KMS-11 (cell line): ENCODE data around the gene DYRK1A.

Experiments
- H2AFZ ChIP-seq: fragments of 200-600 bp; sonication (generic); 2 replicates; pipeline ENCODE4 v1.6.1; 2016; ENCODE audit warnings: antibody characterized with exemption, mixed run types, low read depth
- H3K27ac ChIP-seq: fragments of 200-600 bp; sonication (generic); 2 replicates; pipeline ENCODE4 v1.6.1; 2016; ENCODE audit warnings: mild to moderate bottlenecking, mixed run types
- H3K27me3 ChIP-seq: fragments of 200-600 bp; sonication (generic); 2 replicates; pipeline ENCODE4 v1.6.1; 2017; ENCODE audit warnings: mild to moderate bottlenecking, low read depth, mixed run types, moderate library complexity; ENCODE audit not compliant: insufficient read depth
- H3K36me3 ChIP-seq: fragments of 200-600 bp; sonication (generic); 2 replicates; pipeline ENCODE4 v1.6.1; 2017; ENCODE audit warnings: mild to moderate bottlenecking, mixed run types; ENCODE audit not compliant: insufficient read depth
- H3K4me1 ChIP-seq: fragments of 200-600 bp; sonication (generic); 2 replicates; pipeline ENCODE4 v1.6.1; 2016; ENCODE audit warnings: mild to moderate bottlenecking, low read depth, mixed run types; ENCODE audit not compliant: poor library complexity, severe bottlenecking
- H3K4me2 ChIP-seq: fragments of 200-600 bp; sonication (generic); 2 replicates; pipeline ENCODE4 v1.7.0; 2016; ENCODE audit warnings: mild to moderate bottlenecking, mixed run types
- H3K4me3 ChIP-seq: fragments of 200-600 bp; sonication (generic); IDR thresholded peaks from 2 replicates; pipeline ENCODE4 v1.6.1; 2017; ENCODE audit warnings: low read depth, low read length, mixed read lengths; ENCODE audit not compliant: insufficient read depth
- H3K79me2 ChIP-seq: fragments of 200-600 bp; sonication (generic); 2 replicates; pipeline ENCODE4 v1.6.1; 2016; ENCODE audit warnings: low read depth, mixed run types; ENCODE audit not compliant: insufficient read depth
- H3K9ac ChIP-seq: fragments of 200-600 bp; sonication (generic); 2 replicates; pipeline ENCODE4 v1.6.1; 2016; ENCODE audit warnings: mild to moderate bottlenecking, mixed run types
- H4K20me1 ChIP-seq: fragments of 200-600 bp; sonication (generic); 2 replicates; pipeline ENCODE4 v1.6.1; 2016; ENCODE audit warnings: mild to moderate bottlenecking, mixed run types; ENCODE audit not compliant: insufficient read depth
- CTCF ChIP-seq: fragments of 200-600 bp; sonication (generic); conservative IDR thresholded peaks from 2 replicates; pipeline ENCODE4 v1.6.1; 2017; ENCODE audit warnings: low read depth, mild to moderate bottlenecking, antibody characterized with exemption, low read length, moderate library complexity, mixed read lengths

Gene DYRK1A

GRCh38 chr21:37527103-37527502 lies 160.5 kb downstream of the DYRK1A start:
- Histone ChIP-seq H3K27ac (no peak overlapping the region), H3K79me2 (no peaks in the 10 kb centered on the region), H3K9ac (no peak overlapping the region), H3K4me2 (no peak overlapping the region), H3K4me1 (peaks cover 5% of the 10 kb centered on the region), H3K36me3 (no peaks in the 10 kb centered on the region), H2AFZ (no peak overlapping the region), H3K27me3 (no peaks in the 10 kb centered on the region), H3K4me3 (no peak overlapping the region), H4K20me1 (no peaks in the 10 kb centered on the region)
- TF ChIP-seq CTCF: no peak

GRCh38 chr21:37527716-37528115 lies 161.1 kb downstream of the DYRK1A start:
- peaks cover 5% of the 10 kb centered on the region for H3K4me1 ChIP-seq
- H3K27me3 ChIP-seq: no peaks in the 10 kb centered on the region
- H3K4me2 ChIP-seq: no peak overlapping the region
- no peak for TF ChIP-seq CTCF
- H4K20me1 ChIP-seq: no peaks in the 10 kb centered on the region
- no peak overlapping the region for H3K9ac ChIP-seq
- H3K4me3 ChIP-seq: no peak overlapping the region
- no peaks in the 10 kb centered on the region for H3K36me3 ChIP-seq
- no peak overlapping the region for H3K27ac ChIP-seq
- no peak overlapping the region for H2AFZ ChIP-seq
- H3K79me2 ChIP-seq: no peaks in the 10 kb centered on the region

GRCh38 chr21:37528150-37528937 lies 161.8 kb downstream of the DYRK1A start:
- H3K36me3 ChIP-seq: no peaks in the 10 kb centered on the region
- no peaks in the 10 kb centered on the region for H3K27me3 ChIP-seq
- peaks cover 5% of the 10 kb centered on the region for H3K4me1 ChIP-seq
- H3K79me2 ChIP-seq: no peaks in the 10 kb centered on the region
- H4K20me1 ChIP-seq: no peaks in the 10 kb centered on the region
- TF ChIP-seq CTCF: no peak
- no peak overlapping the region for H3K9ac ChIP-seq
- H3K4me3 ChIP-seq: no peak overlapping the region
- no peak overlapping the region for H2AFZ ChIP-seq
- H3K4me2 ChIP-seq: no peak overlapping the region
- H3K27ac ChIP-seq: no peak overlapping the region

- Histone ChIP-seq H3K27ac (no peak overlapping the region), H2AFZ (no peak overlapping the region), H4K20me1 (no peaks in the 10 kb centered on the region), H3K36me3 (no peaks in the 10 kb centered on the region), H3K4me3 (no peak overlapping the region), H3K9ac (no peak overlapping the region), H3K4me2 (no peak overlapping the region), H3K27me3 (no peaks in the 10 kb centered on the region), H3K79me2 (no peaks in the 10 kb centered on the region), H3K4me1 (peaks cover 5% of the 10 kb centered on the region)
- TF ChIP-seq CTCF: no peak
Observed at GRCh38 chr21:37529649-37530048, 163.1 kb downstream of the DYRK1A start.
